Inflammatory macrophage (primary cell): ENCODE data around the gene ANKRD11.
"Not testable (repeated sequence)": the region's sequence is repeated elsewhere in the genome, so short reads cannot be mapped to it uniquely, and the experiment has no call there.

Experiments used
- DNase-seq, 2 donors: peaks; one replicate each; pipeline ENCODE4 v3.0.0-alpha.2; 2020 to 2022

Gene ANKRD11

GRCh38 chr16:89426736-89427530 lies 63.4 kb downstream of the ANKRD11 start:
- DNase-seq = no peak

GRCh38 chr16:89425523-89425922 lies 64.8 kb downstream of the ANKRD11 start:
- DNase-seq = no peak

GRCh38 chr16:89423681-89424260 lies 66.6 kb downstream of the ANKRD11 start:
- DNase-seq = peak; percentile 37 to 42

- peak; percentile 44 to 72 for DNase-seq
Measured at GRCh38 chr16:89422905-89423630, 67.3 kb downstream of the ANKRD11 start.

- peak; percentile 77 to 92 for DNase-seq
Measured at GRCh38 chr16:89422527-89422904, 67.8 kb downstream of the ANKRD11 start.

- not testable (repeated sequence) for DNase-seq
Measured at GRCh38 chr16:89421300-89421699, 69.1 kb downstream of the ANKRD11 start.

GRCh38 chr16:89420204-89420603 lies 70.2 kb downstream of the ANKRD11 start:
- no peak for DNase-seq

GRCh38 chr16:89418352-89418751 lies 72.0 kb downstream of the ANKRD11 start:
- no peak for DNase-seq

- no peak for DNase-seq
Measured at GRCh38 chr16:89417352-89417751, 73.0 kb downstream of the ANKRD11 start.

- no peak for DNase-seq
Measured at GRCh38 chr16:89413811-89414585, 76.4 kb downstream of the ANKRD11 start.

GRCh38 chr16:89412811-89413210 lies 77.5 kb downstream of the ANKRD11 start:
- DNase-seq = no peak

GRCh38 chr16:89411335-89411850 lies 79.0 kb downstream of the ANKRD11 start:
- no peak for DNase-seq

- peak; percentile 6 to 30 for DNase-seq
Measured at GRCh38 chr16:89410794-89411309, 79.5 kb downstream of the ANKRD11 start.

GRCh38 chr16:89410322-89410721 lies 80.0 kb downstream of the ANKRD11 start:
- no peak for DNase-seq

- DNase-seq = peak in 1 of 2 donors; percentile 22
Measured at GRCh38 chr16:89409161-89409711, 81.1 kb downstream of the ANKRD11 start.

GRCh38 chr16:89408315-89408714 lies 82.0 kb downstream of the ANKRD11 start:
- DNase-seq = no peak

- DNase-seq = peak; percentile 8 to 47
Measured at GRCh38 chr16:89407925-89408300, 82.4 kb downstream of the ANKRD11 start.

GRCh38 chr16:89407282-89407924 lies 83.0 kb downstream of the ANKRD11 start:
- no peak for DNase-seq

- DNase-seq = no peak
Measured at GRCh38 chr16:89406277-89406888, 84.0 kb downstream of the ANKRD11 start.

GRCh38 chr16:89404561-89404960 lies 85.8 kb downstream of the ANKRD11 start:
- DNase-seq = no peak

GRCh38 chr16:89402962-89403361 lies 87.4 kb downstream of the ANKRD11 start:
- DNase-seq = no peak
